SK-N-SH treated with all-trans-retinoic acid at 6 μM for 48 hours (cell line): ENCODE results near the gene SPATA3.

Source experiments
- ATAC-seq: fragments of 200-7000 bp; cut with Tn5 transposase; 3 replicates; pipeline ENCODE4 v1.9.1; 2020; ENCODE audit warnings: mild to moderate bottlenecking, moderate library complexity
- ARNTL ChIP-seq: fragments of 450-650 bp; formaldehyde crosslinking; IDR thresholded peaks from 2 replicates; pipeline ENCODE4 v1.5.0; 2020; ENCODE audit warnings: low read depth, mild to moderate bottlenecking, moderate library complexity, borderline replicate concordance
- BACH2 ChIP-seq: fragments of 250-450 bp; sonication (Bioruptor Pico); IDR thresholded peaks from 2 replicates; pipeline ENCODE4 v1.9.0; 2021; ENCODE audit warnings: mild to moderate bottlenecking, borderline replicate concordance
- CSDC2 ChIP-seq: fragments of 250-450 bp; sonication (Bioruptor Pico); IDR thresholded peaks from 2 replicates; pipeline ENCODE4 v1.5.0; 2020; ENCODE audit warnings: mild to moderate bottlenecking, moderate library complexity
- ESRRG ChIP-seq: fragments of 250-450 bp; sonication (Bioruptor Pico); IDR thresholded peaks from 2 replicates; pipeline ENCODE4 v1.6.1; 2021; ENCODE audit warnings: mild to moderate bottlenecking
- GLIS3 ChIP-seq: fragments of 250-450 bp; sonication (Bioruptor Pico); IDR thresholded peaks from 2 replicates; pipeline ENCODE4 v1.5.0; 2020; ENCODE audit warnings: mild to moderate bottlenecking, moderate library complexity
- OSR1 ChIP-seq: fragments of 250-450 bp; sonication (Bioruptor Pico); IDR thresholded peaks from 2 replicates; pipeline ENCODE4 v1.8.0; 2022; ENCODE audit warnings: moderate library complexity, mild to moderate bottlenecking, inconsistent platforms
- POU6F1 ChIP-seq: fragments of 250-450 bp; sonication (Bioruptor Pico); IDR thresholded peaks from 2 replicates; pipeline ENCODE4 v1.8.0; 2021; ENCODE audit warnings: low read depth, mild to moderate bottlenecking, moderate library complexity, borderline replicate concordance
- PPARA ChIP-seq: fragments of 250-450 bp; sonication (Bioruptor Pico); IDR thresholded peaks from 2 replicates; pipeline ENCODE4 v1.5.0; 2020; ENCODE audit warnings: mild to moderate bottlenecking, borderline replicate concordance
- RARB ChIP-seq: fragments of 250-450 bp; sonication (Bioruptor Pico); IDR thresholded peaks from 2 replicates; pipeline ENCODE4 v1.8.0; 2021; ENCODE audit warnings: mild to moderate bottlenecking, moderate library complexity
- SNAI2 ChIP-seq: fragments of 250-450 bp; sonication (Bioruptor Pico); IDR thresholded peaks from 2 replicates; pipeline ENCODE4 v1.5.0; 2020; ENCODE audit warnings: mild to moderate bottlenecking, moderate library complexity
- TOX ChIP-seq: fragments of 250-450 bp; sonication (Bioruptor Pico); IDR thresholded peaks from 2 replicates; pipeline ENCODE4 v1.8.0; 2021; ENCODE audit warnings: mild to moderate bottlenecking, moderate library complexity, borderline replicate concordance
- ZC3H10 ChIP-seq: fragments of 250-450 bp; sonication (Bioruptor Pico); IDR thresholded peaks from 2 replicates; pipeline ENCODE4 v1.5.1; 2021; ENCODE audit warnings: mild to moderate bottlenecking, moderate library complexity
- ZFP3 ChIP-seq: fragments of 250-450 bp; sonication (Bioruptor Pico); IDR thresholded peaks from 2 replicates; pipeline ENCODE4 v1.5.0; 2020; ENCODE audit warnings: mild to moderate bottlenecking, moderate library complexity
- ZFP30 ChIP-seq: fragments of 450-650 bp; formaldehyde crosslinking; IDR thresholded peaks from 2 replicates; pipeline ENCODE4 v1.5.0; 2022; ENCODE audit warnings: mild to moderate bottlenecking, moderate library complexity
- ZNF565 ChIP-seq: fragments of 450-650 bp; formaldehyde crosslinking; conservative IDR thresholded peaks from 2 replicates; pipeline ENCODE4 v1.5.0; 2020; ENCODE audit warnings: low read depth, mild to moderate bottlenecking, moderate library complexity
- ZNF70 ChIP-seq: fragments of 450-650 bp; formaldehyde crosslinking; IDR thresholded peaks from 2 replicates; pipeline ENCODE4 v1.5.0; 2020; ENCODE audit warnings: mild to moderate bottlenecking, moderate library complexity
- TF ChIP-seq, protein P1 (sequence below): fragments of 250-450 bp; sonication (Bioruptor Pico); IDR thresholded peaks from 2 replicates; pipeline ENCODE4 v1.8.0; 2020; ENCODE audit warnings: mild to moderate bottlenecking, moderate library complexity, borderline replicate concordance
- TF ChIP-seq, protein P2 (sequence below): fragments of 250-450 bp; sonication (Bioruptor Pico); IDR thresholded peaks from 2 replicates; pipeline ENCODE4 v1.5.0; 2020; ENCODE audit warnings: mild to moderate bottlenecking, moderate library complexity
- TF ChIP-seq, protein P3 (sequence below): fragments of 250-450 bp; sonication (Bioruptor Pico); IDR thresholded peaks from 2 replicates; pipeline ENCODE4 v1.5.1; 2020; ENCODE audit warnings: low read depth, mild to moderate bottlenecking, moderate library complexity

The SPATA3 gene

GRCh38 chr2:231032575-231033140 lies 36.7 kb downstream of the SPATA3 start (continued):
- TF ChIP-seq, protein P1, sequence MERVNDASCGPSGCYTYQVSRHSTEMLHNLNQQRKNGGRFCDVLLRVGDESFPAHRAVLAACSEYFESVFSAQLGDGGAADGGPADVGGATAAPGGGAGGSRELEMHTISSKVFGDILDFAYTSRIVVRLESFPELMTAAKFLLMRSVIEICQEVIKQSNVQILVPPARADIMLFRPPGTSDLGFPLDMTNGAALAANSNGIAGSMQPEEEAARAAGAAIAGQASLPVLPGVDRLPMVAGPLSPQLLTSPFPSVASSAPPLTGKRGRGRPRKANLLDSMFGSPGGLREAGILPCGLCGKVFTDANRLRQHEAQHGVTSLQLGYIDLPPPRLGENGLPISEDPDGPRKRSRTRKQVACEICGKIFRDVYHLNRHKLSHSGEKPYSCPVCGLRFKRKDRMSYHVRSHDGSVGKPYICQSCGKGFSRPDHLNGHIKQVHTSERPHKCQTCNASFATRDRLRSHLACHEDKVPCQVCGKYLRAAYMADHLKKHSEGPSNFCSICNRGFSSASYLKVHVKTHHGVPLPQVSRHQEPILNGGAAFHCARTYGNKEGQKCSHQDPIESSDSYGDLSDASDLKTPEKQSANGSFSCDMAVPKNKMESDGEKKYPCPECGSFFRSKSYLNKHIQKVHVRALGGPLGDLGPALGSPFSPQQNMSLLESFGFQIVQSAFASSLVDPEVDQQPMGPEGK = no peak
- TF ChIP-seq SNAI2 = no peak
- TF ChIP-seq TOX = no peak
- no peak for TF ChIP-seq ZFP3
- TF ChIP-seq POU6F1 (CRISPR knock-in tag) = no peak
- no peak for TF ChIP-seq ZNF70
- no peak for TF ChIP-seq RARB

DNA sequence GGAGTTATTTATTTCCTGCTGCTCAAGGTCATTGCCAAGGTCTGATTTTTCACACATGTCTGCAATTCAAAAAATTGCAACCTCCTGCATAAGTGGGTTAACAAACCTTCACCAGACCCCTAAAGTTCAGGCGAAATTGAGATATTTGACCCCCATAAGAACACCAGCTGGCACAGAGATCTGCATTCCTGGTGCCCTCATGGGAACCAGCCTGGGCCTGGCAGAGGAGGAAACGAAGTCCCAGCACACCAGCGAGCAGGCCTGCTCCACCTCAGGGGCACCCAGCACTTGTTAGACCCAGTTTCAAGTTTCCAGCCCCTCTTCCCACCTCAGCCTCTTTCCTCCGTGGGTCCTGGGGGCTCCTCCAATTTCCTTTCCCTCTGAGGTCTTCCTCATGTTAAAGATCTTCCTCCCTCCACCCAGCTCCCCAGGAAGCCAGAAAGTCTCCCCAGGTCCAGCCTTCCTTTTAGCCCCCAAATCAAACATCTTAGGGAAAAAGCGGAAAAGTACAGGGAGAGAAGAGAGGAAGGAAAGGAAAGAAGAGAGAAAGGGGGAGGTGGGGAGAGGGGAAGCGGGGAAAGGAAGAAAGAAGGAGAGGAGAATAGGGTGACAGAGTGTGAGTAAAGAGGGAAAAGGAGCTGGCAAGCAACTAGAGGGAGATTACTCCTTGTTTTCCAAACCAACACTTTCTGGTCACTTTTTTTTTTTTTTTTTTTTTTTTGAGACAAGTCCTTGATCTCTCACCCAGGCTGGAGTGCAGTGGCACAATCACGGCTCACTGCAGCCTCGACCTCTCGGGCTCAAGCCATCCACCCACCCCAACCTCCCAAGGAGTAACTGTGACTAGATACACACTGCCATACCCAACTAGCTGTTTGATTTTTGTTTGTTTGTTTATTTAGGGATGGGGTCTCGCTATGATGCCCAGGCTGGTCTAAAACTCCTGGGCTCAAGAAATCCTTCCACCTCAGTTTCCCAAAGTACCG lies 37.5 kb downstream of the SPATA3 start:
- no peak for ATAC-seq
- TF ChIP-seq PPARA (CRISPR knock-in tag) = no peak
- TF ChIP-seq OSR1 (CRISPR knock-in tag) = no peak
- no peak for TF ChIP-seq ZC3H10 (CRISPR knock-in tag)
- no peak for TF ChIP-seq ESRRG (CRISPR knock-in tag)
- TF ChIP-seq, protein P2, sequence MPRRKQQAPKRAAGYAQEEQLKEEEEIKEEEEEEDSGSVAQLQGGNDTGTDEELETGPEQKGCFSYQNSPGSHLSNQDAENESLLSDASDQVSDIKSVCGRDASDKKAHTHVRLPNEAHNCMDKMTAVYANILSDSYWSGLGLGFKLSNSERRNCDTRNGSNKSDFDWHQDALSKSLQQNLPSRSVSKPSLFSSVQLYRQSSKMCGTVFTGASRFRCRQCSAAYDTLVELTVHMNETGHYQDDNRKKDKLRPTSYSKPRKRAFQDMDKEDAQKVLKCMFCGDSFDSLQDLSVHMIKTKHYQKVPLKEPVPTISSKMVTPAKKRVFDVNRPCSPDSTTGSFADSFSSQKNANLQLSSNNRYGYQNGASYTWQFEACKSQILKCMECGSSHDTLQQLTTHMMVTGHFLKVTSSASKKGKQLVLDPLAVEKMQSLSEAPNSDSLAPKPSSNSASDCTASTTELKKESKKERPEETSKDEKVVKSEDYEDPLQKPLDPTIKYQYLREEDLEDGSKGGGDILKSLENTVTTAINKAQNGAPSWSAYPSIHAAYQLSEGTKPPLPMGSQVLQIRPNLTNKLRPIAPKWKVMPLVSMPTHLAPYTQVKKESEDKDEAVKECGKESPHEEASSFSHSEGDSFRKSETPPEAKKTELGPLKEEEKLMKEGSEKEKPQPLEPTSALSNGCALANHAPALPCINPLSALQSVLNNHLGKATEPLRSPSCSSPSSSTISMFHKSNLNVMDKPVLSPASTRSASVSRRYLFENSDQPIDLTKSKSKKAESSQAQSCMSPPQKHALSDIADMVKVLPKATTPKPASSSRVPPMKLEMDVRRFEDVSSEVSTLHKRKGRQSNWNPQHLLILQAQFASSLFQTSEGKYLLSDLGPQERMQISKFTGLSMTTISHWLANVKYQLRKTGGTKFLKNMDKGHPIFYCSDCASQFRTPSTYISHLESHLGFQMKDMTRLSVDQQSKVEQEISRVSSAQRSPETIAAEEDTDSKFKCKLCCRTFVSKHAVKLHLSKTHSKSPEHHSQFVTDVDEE (CRISPR knock-in tag) = no peak
- TF ChIP-seq GLIS3 = no peak
- no peak for TF ChIP-seq CSDC2 (CRISPR knock-in tag)
- no peak for TF ChIP-seq BACH2 (CRISPR knock-in tag)
- no peak for TF ChIP-seq ARNTL (CRISPR knock-in tag)
- no peak for TF ChIP-seq ZNF565 (CRISPR knock-in tag)
- TF ChIP-seq ZNF70 = no peak
- TF ChIP-seq ZFP30 (CRISPR knock-in tag) = no peak
- no peak for TF ChIP-seq RARB
- TF ChIP-seq SNAI2 = no peak
- no peak for TF ChIP-seq POU6F1 (CRISPR knock-in tag)

GRCh38 chr2:231034291-231034882 lies 38.5 kb downstream of the SPATA3 start:
- ATAC-seq = no peak
- TF ChIP-seq ARNTL (CRISPR knock-in tag) (no peak), CSDC2 (CRISPR knock-in tag) (no peak), PPARA (CRISPR knock-in tag) (no peak), OSR1 (CRISPR knock-in tag) (no peak), ZNF565 (CRISPR knock-in tag) (no peak), SNAI2 (no peak)
- TF ChIP-seq, protein P1 = no peak
- TF ChIP-seq, protein P2 (CRISPR knock-in tag) = no peak
- TF ChIP-seq, protein P3, sequence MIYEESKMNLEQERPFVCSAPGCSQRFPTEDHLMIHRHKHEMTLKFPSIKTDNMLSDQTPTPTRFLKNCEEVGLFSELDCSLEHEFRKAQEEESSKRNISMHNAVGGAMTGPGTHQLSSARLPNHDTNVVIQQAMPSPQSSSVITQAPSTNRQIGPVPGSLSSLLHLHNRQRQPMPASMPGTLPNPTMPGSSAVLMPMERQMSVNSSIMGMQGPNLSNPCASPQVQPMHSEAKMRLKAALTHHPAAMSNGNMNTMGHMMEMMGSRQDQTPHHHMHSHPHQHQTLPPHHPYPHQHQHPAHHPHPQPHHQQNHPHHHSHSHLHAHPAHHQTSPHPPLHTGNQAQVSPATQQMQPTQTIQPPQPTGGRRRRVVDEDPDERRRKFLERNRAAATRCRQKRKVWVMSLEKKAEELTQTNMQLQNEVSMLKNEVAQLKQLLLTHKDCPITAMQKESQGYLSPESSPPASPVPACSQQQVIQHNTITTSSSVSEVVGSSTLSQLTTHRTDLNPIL (CRISPR knock-in tag) = no peak
